ENCODE data around the gene MECR. TPM values are rescaled to one million over a fixed set of nuclear protein-coding genes. Genes with fewer than 3 reads are reported as not detected.

Gene MECR
- total RNA-seq = 15.2 to 24.5 TPM (median 15.6 TPM) in 3 replicates
- long read RNA-seq, transcript MECR-201 (10 exons, 1,353 nt) = major isoform, 18 of 39 reads
- long read RNA-seq, partial matches to known transcripts = 1 of 39 reads
- long read RNA-seq, other reads (novel, unspliced or antisense) = 19 of 39 reads

DNA sequence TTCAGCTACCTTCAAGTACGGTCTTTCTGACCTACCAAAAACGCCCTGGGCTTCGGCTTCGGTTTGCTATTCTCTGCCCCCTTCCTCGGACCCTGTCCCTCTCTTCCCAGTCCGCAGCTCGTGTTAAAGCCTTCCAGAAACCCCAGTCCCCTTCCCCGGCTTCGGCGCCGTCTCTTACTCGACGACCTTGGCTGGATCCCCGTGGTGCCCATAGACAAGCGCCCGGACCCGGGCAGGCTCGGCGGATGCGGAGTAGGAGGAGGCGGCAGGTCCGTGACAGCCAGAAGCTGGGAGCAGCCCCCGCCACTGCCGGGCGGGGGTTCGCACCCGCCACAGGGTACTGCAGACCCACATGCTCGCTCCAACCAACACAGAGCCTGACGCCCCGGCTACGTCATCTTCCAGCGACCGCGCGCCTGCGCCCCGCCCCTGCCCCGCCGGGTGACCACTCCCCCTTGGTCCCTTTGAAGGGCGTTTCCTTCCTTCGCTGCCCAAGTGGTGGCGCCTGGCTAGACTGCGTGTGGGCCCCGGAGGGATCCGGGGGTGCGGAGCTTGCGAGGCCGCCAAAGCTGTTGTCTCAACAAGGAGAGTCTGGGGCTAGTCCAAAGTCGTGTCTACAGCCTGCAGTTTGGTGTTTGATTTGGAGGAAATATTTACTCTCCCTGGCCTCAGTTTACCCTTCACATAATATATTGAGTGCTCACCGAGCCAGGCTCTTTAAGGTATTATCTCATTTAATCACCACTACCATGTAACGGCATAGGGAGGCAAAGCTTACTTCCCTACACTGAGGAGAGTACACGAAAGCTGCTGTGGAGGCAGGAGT, at the start of gene MECR:
MECR (minus strand) TSS at position 382 of the 826 bp plus-strand sequence; CDS start at position 354, 28 bp downstream.
- Mint-ChIP-seq H3K9me3 (ENCODE audit: low read depth) (no peaks in the 10 kb centered on the region), H3K4me1 (ENCODE audit: low read depth) (peaks cover 26% of the 10 kb centered on the region), H3K27ac (ENCODE audit: unreplicated experiment) (peak within 1 kb of the TSS; percentile 90), H3K27me3 (ENCODE audit: low read depth) (peaks cover 3% of the 10 kb centered on the region), H3K4me3 (ENCODE audit: unreplicated experiment) (peak within 1 kb of the TSS; percentile 94), H3K36me3 (ENCODE audit: low read depth) (no peaks in the 10 kb centered on the region)
- DNase-seq (ENCODE audit: low spot score) = peak; percentile 97
- TF ChIP-seq, protein P1, sequence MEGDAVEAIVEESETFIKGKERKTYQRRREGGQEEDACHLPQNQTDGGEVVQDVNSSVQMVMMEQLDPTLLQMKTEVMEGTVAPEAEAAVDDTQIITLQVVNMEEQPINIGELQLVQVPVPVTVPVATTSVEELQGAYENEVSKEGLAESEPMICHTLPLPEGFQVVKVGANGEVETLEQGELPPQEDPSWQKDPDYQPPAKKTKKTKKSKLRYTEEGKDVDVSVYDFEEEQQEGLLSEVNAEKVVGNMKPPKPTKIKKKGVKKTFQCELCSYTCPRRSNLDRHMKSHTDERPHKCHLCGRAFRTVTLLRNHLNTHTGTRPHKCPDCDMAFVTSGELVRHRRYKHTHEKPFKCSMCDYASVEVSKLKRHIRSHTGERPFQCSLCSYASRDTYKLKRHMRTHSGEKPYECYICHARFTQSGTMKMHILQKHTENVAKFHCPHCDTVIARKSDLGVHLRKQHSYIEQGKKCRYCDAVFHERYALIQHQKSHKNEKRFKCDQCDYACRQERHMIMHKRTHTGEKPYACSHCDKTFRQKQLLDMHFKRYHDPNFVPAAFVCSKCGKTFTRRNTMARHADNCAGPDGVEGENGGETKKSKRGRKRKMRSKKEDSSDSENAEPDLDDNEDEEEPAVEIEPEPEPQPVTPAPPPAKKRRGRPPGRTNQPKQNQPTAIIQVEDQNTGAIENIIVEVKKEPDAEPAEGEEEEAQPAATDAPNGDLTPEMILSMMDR (IDR thresholded peaks at IDR 0.05) = peak; percentile 62

DNA sequence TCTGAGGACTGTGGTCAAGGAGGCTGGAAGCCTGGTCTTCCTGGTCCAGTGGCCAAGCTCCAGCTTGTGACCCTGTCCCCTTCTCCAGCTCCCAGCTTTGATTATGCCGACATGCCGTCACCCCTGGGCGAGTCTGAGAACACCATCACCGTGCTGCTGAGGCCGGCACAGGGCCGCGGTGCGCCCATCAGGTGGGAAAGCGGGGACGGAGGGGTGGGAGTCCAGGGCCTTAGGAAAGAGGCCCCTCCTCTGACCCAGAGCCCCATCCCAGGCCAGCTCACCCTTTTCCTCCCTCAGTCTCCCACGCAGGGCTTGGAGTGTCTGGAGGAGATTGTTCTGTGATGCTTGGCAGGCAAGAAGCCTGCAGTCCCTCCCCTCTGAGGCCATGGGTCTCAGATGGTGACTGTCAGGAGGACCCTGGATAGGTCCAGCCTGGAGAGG, 49.2 kb upstream of the MECR start:
- Mint-ChIP-seq H3K4me3 (ENCODE audit: unreplicated experiment) (no peak overlapping the region), H3K36me3 (ENCODE audit: low read depth) (peaks cover 9% of the 10 kb centered on the region), H3K27ac (ENCODE audit: unreplicated experiment) (no peak overlapping the region), H3K4me1 (ENCODE audit: low read depth) (no peaks in the 10 kb centered on the region), H3K27me3 (ENCODE audit: low read depth) (no peaks in the 10 kb centered on the region), H3K9me3 (ENCODE audit: low read depth) (peaks cover 3% of the 10 kb centered on the region)
- TF ChIP-seq, protein P1 (IDR thresholded peaks at IDR 0.05) = no peak
- DNase-seq (ENCODE audit: low spot score) = peak; percentile 74

DNA sequence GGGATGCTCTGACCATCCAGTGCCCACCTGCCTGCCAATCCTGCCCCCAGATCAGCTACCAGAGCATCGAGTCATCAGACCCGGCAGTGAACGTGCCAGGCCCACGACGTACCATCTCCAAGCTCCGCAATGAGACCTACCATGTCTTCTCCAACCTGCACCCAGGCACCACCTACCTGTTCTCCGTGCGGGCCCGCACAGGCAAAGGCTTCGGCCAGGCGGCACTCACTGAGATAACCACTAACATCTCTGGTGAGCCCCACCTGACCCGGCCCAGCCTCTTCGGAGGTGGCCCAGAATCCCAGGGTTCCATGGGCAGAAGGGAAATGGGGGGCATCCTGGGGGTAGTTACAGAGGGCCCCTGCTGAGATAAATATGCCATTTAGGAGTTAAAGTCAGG, 48.7 kb upstream of the MECR start:
- Mint-ChIP-seq H3K9me3 (ENCODE audit: low read depth) (peaks cover 3% of the 10 kb centered on the region), H3K27ac (ENCODE audit: unreplicated experiment) (no peak overlapping the region), H3K4me1 (ENCODE audit: low read depth) (no peaks in the 10 kb centered on the region), H3K36me3 (ENCODE audit: low read depth) (peaks cover 9% of the 10 kb centered on the region), H3K4me3 (ENCODE audit: unreplicated experiment) (no peak overlapping the region), H3K27me3 (ENCODE audit: low read depth) (no peaks in the 10 kb centered on the region)
- TF ChIP-seq, protein P1 (IDR thresholded peaks at IDR 0.05) = no peak
- peak; percentile 79 for DNase-seq (ENCODE audit: low spot score)

DNA sequence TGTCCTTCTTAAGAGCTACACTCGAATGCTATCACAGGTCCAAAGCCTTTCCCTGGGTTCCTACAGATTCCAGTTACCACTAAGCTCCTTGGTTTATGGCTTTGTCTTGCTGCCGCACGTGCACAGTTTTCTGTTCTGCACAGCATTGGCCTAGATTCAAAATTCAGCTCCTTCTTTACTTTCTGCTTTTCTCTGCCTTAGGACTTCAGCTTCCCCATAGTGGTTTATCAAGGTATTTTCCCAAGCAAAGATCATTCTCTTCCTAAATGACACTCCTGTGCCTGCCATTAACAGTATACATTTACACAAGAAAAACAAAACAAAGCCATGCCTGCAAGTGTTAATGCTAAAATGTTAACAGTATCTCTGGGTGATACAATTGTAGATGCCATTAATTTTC, 47.4 kb upstream of the MECR start:
- Mint-ChIP-seq H3K4me3 (ENCODE audit: unreplicated experiment) (no peak overlapping the region), H3K27me3 (ENCODE audit: low read depth) (no peaks in the 10 kb centered on the region), H3K36me3 (ENCODE audit: low read depth) (peaks cover 9% of the 10 kb centered on the region), H3K4me1 (ENCODE audit: low read depth) (no peaks in the 10 kb centered on the region), H3K9me3 (ENCODE audit: low read depth) (peaks cover 3% of the 10 kb centered on the region), H3K27ac (ENCODE audit: unreplicated experiment) (no peak overlapping the region)
- DNase-seq (ENCODE audit: low spot score) = no peak
- TF ChIP-seq, protein P1 (IDR thresholded peaks at IDR 0.05) = no peak

GRCh38 chr1:29275435-29275834, 44.7 kb upstream of the MECR start:
- no peak overlapping the region for H3K4me3 Mint-ChIP-seq (ENCODE audit: unreplicated experiment)
- H3K4me1 Mint-ChIP-seq (ENCODE audit: low read depth) = peaks cover 20% of the 10 kb centered on the region
- peaks cover 3% of the 10 kb centered on the region for H3K9me3 Mint-ChIP-seq (ENCODE audit: low read depth)
- DNase-seq (ENCODE audit: low spot score) = peak; percentile 49
- TF ChIP-seq, protein P1 (IDR thresholded peaks at IDR 0.05) = no peak
- peaks cover 9% of the 10 kb centered on the region for H3K36me3 Mint-ChIP-seq (ENCODE audit: low read depth)
- no peaks in the 10 kb centered on the region for H3K27me3 Mint-ChIP-seq (ENCODE audit: low read depth)
- no peak overlapping the region for H3K27ac Mint-ChIP-seq (ENCODE audit: unreplicated experiment)

Measured in chondrocyte (in vitro differentiated cells).